HEK293T (cell line): ENCODE results near the gene TCHP.

Experiments used
- FOXK2 ChIP-seq: fragments of 450-650 bp; IDR thresholded peaks from 2 replicates; pipeline ENCODE4 v1.6.1; 2016; ENCODE audit warnings: mild to moderate bottlenecking
- TARDBP ChIP-seq: fragments of 450-650 bp; IDR thresholded peaks from 2 replicates; pipeline ENCODE4 v1.6.1; 2016
- ZNF384 ChIP-seq: fragments of 450-650 bp; IDR thresholded peaks from 2 replicates; pipeline ENCODE4 v1.6.1; 2016

GRCh38 chr12:109892748-109893147 lies 7.3 kb upstream of the TCHP start:
- TF ChIP-seq ZNF384 (no peak), TARDBP (no peak), FOXK2 (no peak)
